Keratinocyte (primary cell): ENCODE data around the gene DIAPH1.

Source experiments
- EZH2 ChIP-seq: IDR thresholded peaks from one replicate; pipeline ENCODE4 v1.6.1; 2012; ENCODE audit warnings: inconsistent platforms, mild to moderate bottlenecking, low read length, moderate library complexity
- TF ChIP-seq, protein P1 (sequence below), 3 experiments: IDR thresholded peaks in 1 of 3; conservative IDR thresholded peaks in 1 of 3; optimal IDR thresholded peaks in 1 of 3; 2 replicates in 2 of 3; 3 replicates in 1 of 3; pipeline versions ENCODE3 to v1.5.1; 2011; ENCODE audit warnings: low read length in 3 of 3, mild to moderate bottlenecking in 3 of 3, moderate library complexity in 2 of 3, control low read depth in 1 of 3, inconsistent platforms in 1 of 3; ENCODE audit not compliant: insufficient read depth in 2 of 3; ENCODE audit errors: extremely low read depth in 1 of 3

GRCh38 chr5:141547921-141548320, 70.9 kb downstream of the DIAPH1 start:
- TF ChIP-seq EZH2 = no peak
- TF ChIP-seq, protein P1, sequence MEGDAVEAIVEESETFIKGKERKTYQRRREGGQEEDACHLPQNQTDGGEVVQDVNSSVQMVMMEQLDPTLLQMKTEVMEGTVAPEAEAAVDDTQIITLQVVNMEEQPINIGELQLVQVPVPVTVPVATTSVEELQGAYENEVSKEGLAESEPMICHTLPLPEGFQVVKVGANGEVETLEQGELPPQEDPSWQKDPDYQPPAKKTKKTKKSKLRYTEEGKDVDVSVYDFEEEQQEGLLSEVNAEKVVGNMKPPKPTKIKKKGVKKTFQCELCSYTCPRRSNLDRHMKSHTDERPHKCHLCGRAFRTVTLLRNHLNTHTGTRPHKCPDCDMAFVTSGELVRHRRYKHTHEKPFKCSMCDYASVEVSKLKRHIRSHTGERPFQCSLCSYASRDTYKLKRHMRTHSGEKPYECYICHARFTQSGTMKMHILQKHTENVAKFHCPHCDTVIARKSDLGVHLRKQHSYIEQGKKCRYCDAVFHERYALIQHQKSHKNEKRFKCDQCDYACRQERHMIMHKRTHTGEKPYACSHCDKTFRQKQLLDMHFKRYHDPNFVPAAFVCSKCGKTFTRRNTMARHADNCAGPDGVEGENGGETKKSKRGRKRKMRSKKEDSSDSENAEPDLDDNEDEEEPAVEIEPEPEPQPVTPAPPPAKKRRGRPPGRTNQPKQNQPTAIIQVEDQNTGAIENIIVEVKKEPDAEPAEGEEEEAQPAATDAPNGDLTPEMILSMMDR (optimal IDR thresholded peaks at IDR 0.05 in 1 of 3, IDR thresholded peaks at IDR 0.05 in 1 of 3, conservative IDR thresholded peaks at IDR 0.05 in 1 of 3; ENCODE audit: extremely low read depth in 1 of 3, insufficient read depth in 2 of 3, low read length in 3 of 3) = no peak
